KOPT-K1 (cell line): ENCODE results near the gene ABHD16A.

ENCODE experiments used
- H3K27ac ChIP-seq: fragments of 200-600 bp; sonication (generic); 2 replicates; pipeline ENCODE4 v1.5.1; 2016; ENCODE audit warnings: antibody characterized with exemption, mild to moderate bottlenecking, low read depth, low read length; ENCODE audit not compliant: poor library complexity, severe bottlenecking
- H3K36me3 ChIP-seq: fragments of 200-600 bp; sonication (generic); 2 replicates; pipeline ENCODE4 v1.5.1; 2017; ENCODE audit warnings: antibody characterized with exemption, mild to moderate bottlenecking, low read length, moderate library complexity; ENCODE audit not compliant: insufficient read depth
- H3K9me3 ChIP-seq: fragments of 200-600 bp; sonication (generic); 2 replicates; pipeline ENCODE4 v1.5.1; 2017; ENCODE audit warnings: antibody characterized with exemption, low read length, mild to moderate bottlenecking; ENCODE audit not compliant: insufficient read depth, poor library complexity, severe bottlenecking

Gene ABHD16A

GRCh38 chr6:31665501-31666336, 37.4 kb downstream of the ABHD16A start, which contains the start of gene CSNK2B:
CSNK2B (plus strand) TSS chr6:31666080; CDS start chr6:31666832, 752 bp downstream.
- H3K9me3 ChIP-seq: no peaks in the 10 kb centered on the region
- peaks cover 72% of the 10 kb centered on the region for H3K36me3 ChIP-seq
- H3K27ac ChIP-seq: peak within 1 kb of the TSS; percentile 96

GRCh38 chr6:31664790-31665500, 38.2 kb downstream of the ABHD16A start, which contains the start of gene GPANK1:
GPANK1 (minus strand) TSS chr6:31664997; CDS start chr6:31664478, 519 bp downstream.
- H3K27ac ChIP-seq: peak within 1 kb of the TSS; percentile 96
- H3K36me3 ChIP-seq: peaks cover 64% of the 10 kb centered on the region
- H3K9me3 ChIP-seq: no peaks in the 10 kb centered on the region

- H3K27ac ChIP-seq: peak overlapping the region; percentile 96
- H3K36me3 ChIP-seq: peaks cover 60% of the 10 kb centered on the region
- H3K9me3 ChIP-seq: no peaks in the 10 kb centered on the region
Measured at GRCh38 chr6:31663961-31664789, 38.9 kb downstream of the ABHD16A start.

- Histone ChIP-seq H3K27ac (peak overlapping the region; percentile 96), H3K9me3 (no peaks in the 10 kb centered on the region), H3K36me3 (peaks cover 57% of the 10 kb centered on the region)
Measured at GRCh38 chr6:31663126-31663960, 39.8 kb downstream of the ABHD16A start.

- peaks cover 57% of the 10 kb centered on the region for H3K36me3 ChIP-seq
- no peaks in the 10 kb centered on the region for H3K9me3 ChIP-seq
- H3K27ac ChIP-seq: no peak overlapping the region
Measured at GRCh38 chr6:31662124-31662723, 40.9 kb downstream of the ABHD16A start.

- peaks cover 59% of the 10 kb centered on the region for H3K36me3 ChIP-seq
- no peaks in the 10 kb centered on the region for H3K9me3 ChIP-seq
- H3K27ac ChIP-seq: peak overlapping the region; percentile 82
Measured at GRCh38 chr6:31661262-31662123, 41.6 kb downstream of the ABHD16A start.

GRCh38 chr6:31660381-31661261, 42.5 kb downstream of the ABHD16A start, which contains the start of gene C6orf47:
C6orf47 (minus strand) TSS chr6:31660778; CDS start chr6:31659947, 831 bp downstream.
- Histone ChIP-seq H3K27ac (peak within 1 kb of the TSS; percentile 82), H3K9me3 (no peaks in the 10 kb centered on the region), H3K36me3 (peaks cover 68% of the 10 kb centered on the region)

- Histone ChIP-seq H3K36me3 (peaks cover 72% of the 10 kb centered on the region), H3K9me3 (no peaks in the 10 kb centered on the region), H3K27ac (peak overlapping the region; percentile 82)
Measured at GRCh38 chr6:31659649-31660380, 43.3 kb downstream of the ABHD16A start.

- peaks cover 69% of the 10 kb centered on the region for H3K36me3 ChIP-seq
- H3K9me3 ChIP-seq: no peaks in the 10 kb centered on the region
- H3K27ac ChIP-seq: peak overlapping the region; percentile 82
Measured at GRCh38 chr6:31658983-31659648, 44.0 kb downstream of the ABHD16A start.

- H3K9me3 ChIP-seq: no peaks in the 10 kb centered on the region
- H3K36me3 ChIP-seq: peaks cover 60% of the 10 kb centered on the region
- no peak overlapping the region for H3K27ac ChIP-seq
Measured at GRCh38 chr6:31658158-31658688, 44.9 kb downstream of the ABHD16A start.
